ENCODE measurements around the gene SOWAHB.

DNA sequence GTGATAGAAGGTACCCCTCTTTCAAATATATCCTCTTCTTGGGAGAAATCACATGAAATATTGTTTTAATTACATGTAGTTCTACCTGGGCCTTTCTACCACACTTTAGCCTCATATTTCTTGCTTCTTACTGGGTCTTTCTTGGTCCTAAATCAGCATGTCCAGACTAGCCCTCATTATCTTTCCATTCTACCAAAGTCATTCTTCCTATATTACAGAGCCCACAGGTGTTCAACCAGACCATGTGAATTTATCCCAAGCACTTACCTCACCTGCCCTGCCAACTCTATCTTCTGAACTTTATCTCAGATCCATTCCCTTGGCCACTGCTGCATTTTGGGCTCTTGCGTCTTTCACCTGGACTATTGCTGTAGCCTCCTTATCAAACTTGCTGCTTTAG lies 11.8 kb upstream of the SOWAHB start:
- TF ChIP-seq POLR2A (IDR thresholded peaks at IDR 0.05) (no peak), POLR2AphosphoS5 (IDR thresholded peaks at IDR 0.05) (no peak)
- TF ChIP-seq, protein P1, sequence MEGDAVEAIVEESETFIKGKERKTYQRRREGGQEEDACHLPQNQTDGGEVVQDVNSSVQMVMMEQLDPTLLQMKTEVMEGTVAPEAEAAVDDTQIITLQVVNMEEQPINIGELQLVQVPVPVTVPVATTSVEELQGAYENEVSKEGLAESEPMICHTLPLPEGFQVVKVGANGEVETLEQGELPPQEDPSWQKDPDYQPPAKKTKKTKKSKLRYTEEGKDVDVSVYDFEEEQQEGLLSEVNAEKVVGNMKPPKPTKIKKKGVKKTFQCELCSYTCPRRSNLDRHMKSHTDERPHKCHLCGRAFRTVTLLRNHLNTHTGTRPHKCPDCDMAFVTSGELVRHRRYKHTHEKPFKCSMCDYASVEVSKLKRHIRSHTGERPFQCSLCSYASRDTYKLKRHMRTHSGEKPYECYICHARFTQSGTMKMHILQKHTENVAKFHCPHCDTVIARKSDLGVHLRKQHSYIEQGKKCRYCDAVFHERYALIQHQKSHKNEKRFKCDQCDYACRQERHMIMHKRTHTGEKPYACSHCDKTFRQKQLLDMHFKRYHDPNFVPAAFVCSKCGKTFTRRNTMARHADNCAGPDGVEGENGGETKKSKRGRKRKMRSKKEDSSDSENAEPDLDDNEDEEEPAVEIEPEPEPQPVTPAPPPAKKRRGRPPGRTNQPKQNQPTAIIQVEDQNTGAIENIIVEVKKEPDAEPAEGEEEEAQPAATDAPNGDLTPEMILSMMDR (IDR thresholded peaks at IDR 0.05) = no peak

Data from transverse colon (tissue), 4 donors.